Neural cell (in vitro differentiated cells): ENCODE results near the gene RPL12.

Experiments
- CTCF ChIP-seq: fragments of 450-650 bp; IDR thresholded peaks from 2 replicates; pipeline ENCODE4 v1.5.1; 2014; ENCODE audit warnings: antibody characterized with exemption, mild to moderate bottlenecking, moderate library complexity; ENCODE audit not compliant: poor library complexity, severe bottlenecking
- EZH2 ChIP-seq: fragments of 200-600, 300-800 bp; shearing (Covaris generic), sonication (generic); IDR thresholded peaks from 2 replicates; pipeline ENCODE4 v1.6.1; 2014; ENCODE audit warnings: antibody characterized with exemption, low read length, borderline replicate concordance, mild to moderate bottlenecking; ENCODE audit not compliant: insufficient read depth, poor library complexity, severe bottlenecking
- POLR2AphosphoS5 ChIP-seq: IDR thresholded peaks from 2 replicates; pipeline ENCODE4 v1.6.1; 2012
- REST ChIP-seq: IDR thresholded peaks from 2 replicates; pipeline ENCODE4 v1.6.1; 2012; ENCODE audit warnings: borderline replicate concordance
- SMC3 ChIP-seq: fragments of 450-650 bp; conservative IDR thresholded peaks from 2 replicates; pipeline ENCODE4 v1.6.1; 2014; ENCODE audit warnings: antibody characterized with exemption, mild to moderate bottlenecking, moderate library complexity; ENCODE audit not compliant: poor library complexity

GRCh38 chr9:127405344-127406125 lies 45.7 kb downstream of the RPL12 start:
- TF ChIP-seq CTCF (no peak), SMC3 (no peak), POLR2AphosphoS5 (no peak), EZH2 (no peak), REST (no peak)
